ENCODE data around the gene MAN2B1.
A peak's percentile ranks its signal among the peaks of the same experiment; 100 is the strongest.

MAN2B1 gene

DNA sequence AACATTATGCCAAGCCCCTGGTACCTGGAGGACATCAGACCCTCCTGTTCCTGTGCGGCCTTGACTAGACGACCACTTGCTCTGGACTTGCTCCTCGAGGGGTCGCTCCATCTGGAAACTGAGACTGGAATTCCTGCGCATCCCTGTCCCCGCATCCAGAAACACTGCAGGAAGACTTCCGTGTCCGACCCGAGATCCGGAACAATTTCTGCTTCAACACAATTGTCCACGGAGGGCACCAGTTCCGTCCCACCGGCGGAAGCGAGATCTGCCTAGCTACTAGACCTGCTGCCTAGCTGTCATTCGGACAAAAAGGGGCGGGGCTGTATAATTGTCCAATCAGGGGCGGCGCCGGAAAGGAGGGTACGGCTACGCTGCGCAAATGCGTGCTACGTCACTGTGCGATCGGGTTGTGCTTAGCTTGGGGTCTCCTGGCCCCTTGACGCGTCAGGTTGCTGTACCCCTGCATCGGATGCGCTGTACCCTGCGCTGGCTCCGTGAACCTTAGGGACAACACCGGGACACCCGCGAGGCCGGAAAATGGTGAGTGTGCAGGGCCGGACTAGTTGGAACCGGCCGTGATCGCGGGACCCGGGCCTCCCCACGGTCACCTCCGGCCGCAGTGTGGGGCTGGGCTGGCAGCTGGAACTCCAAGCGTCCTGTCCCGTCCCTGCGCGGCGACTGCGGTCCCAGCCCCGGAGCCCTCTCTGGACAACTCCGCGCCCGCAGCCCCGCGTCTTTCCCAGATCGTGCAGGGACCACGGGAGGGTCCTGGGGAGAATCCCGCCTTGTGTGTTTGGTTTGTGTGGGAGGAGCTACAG is 55.8 kb downstream of the MAN2B1 start, which contains the start of the genes ZNF490 and ZNF791:
Gene ZNF490 (minus strand): TSS at position 274 of the 821 bp plus-strand sequence. CDS start 133 bp downstream, at position 141.
Gene ZNF791 (plus strand): TSS at position 381 of the 821 bp plus-strand sequence. CDS start 160 bp downstream, at position 541.
- peak within 1 kb of the TSS; percentile 76 to 100 for H3K4me3 ChIP-seq (ENCODE audit: low read depth in 1 of 2, low read length in 2 of 2)
- peaks cover 5 to 20% of the 10 kb centered on the region in 2 donors for H3K36me3 ChIP-seq (ENCODE audit: control insufficient read depth in 1 of 2, insufficient read depth in 2 of 2, low read length in 2 of 2)
- H3K4me1 ChIP-seq (ENCODE audit: control insufficient read depth in 1 of 2, insufficient read depth in 2 of 2, low read length in 2 of 2): peaks cover 0 to 38% of the 10 kb centered on the region in 2 donors

DNA sequence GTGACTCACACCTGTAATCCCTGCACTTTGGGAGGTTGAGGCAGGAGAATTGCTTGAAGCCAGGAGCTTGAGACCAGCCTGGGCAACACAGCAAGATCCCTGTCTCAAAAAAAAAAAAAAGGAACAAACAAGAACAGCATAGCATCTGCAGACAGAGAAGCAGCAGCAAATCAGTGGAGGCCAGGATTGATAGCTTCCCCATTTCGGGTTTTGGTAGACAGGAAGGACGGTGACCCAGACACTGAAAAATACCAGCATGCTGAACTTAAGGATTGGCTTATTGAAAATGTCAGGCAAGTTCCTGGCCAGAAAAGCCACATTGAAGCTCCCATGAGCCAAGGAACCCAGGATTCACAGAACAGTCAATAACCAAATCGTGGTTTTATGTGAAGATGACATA is 58.9 kb downstream of the MAN2B1 start:
- Histone ChIP-seq H3K27ac (ENCODE audit: low read length) (no peak overlapping the region), H3K36me3 (ENCODE audit: control insufficient read depth in 1 of 2, insufficient read depth in 2 of 2, low read length in 2 of 2) (peaks cover 3 to 16% of the 10 kb centered on the region in 2 donors), H3K4me1 (ENCODE audit: control insufficient read depth in 1 of 2, insufficient read depth in 2 of 2, low read length in 2 of 2) (peaks cover 0 to 18% of the 10 kb centered on the region in 2 donors), H3K4me3 (ENCODE audit: low read depth in 1 of 2, low read length in 2 of 2) (no peak overlapping the region), H3K9me3 (ENCODE audit: control insufficient read depth in 1 of 2, low read length in 2 of 2) (no peaks in the 10 kb centered on the region), H3K27me3 (ENCODE audit: low read depth, low read length) (no peaks in the 10 kb centered on the region)

More for the DNA sequence above, 55.8 kb downstream of the MAN2B1 start, which contains the start of the genes ZNF490 and ZNF791:
- no peaks in the 10 kb centered on the region for H3K27me3 ChIP-seq (ENCODE audit: low read depth, low read length)
- peak within 1 kb of the TSS; percentile 97 for H3K27ac ChIP-seq (ENCODE audit: low read length)
- H3K9me3 ChIP-seq (ENCODE audit: control insufficient read depth in 1 of 2, low read length in 2 of 2): no peaks in the 10 kb centered on the region

DNA sequence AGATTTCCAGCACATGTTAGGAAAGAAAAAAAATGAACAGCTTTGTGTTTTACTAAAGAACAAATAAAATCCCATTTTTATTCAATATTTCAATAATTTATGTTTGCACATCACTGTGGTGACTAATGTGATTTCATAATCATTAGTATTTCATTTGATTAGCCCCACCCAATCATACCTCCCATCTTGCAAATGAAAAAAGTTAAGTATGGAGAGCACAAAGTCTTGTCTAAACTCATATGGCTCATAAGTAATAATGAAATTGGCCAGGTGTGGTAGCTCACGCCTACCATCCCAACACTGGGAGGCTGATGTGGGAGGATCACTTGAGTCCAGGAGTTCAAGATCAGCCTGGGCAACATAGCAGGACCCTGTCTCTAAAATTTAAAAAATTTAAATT is 59.7 kb downstream of the MAN2B1 start:
- Histone ChIP-seq H3K36me3 (ENCODE audit: control insufficient read depth in 1 of 2, insufficient read depth in 2 of 2, low read length in 2 of 2) (peaks cover 3 to 22% of the 10 kb centered on the region in 2 donors), H3K4me3 (ENCODE audit: low read depth in 1 of 2, low read length in 2 of 2) (no peak overlapping the region), H3K4me1 (ENCODE audit: control insufficient read depth in 1 of 2, insufficient read depth in 2 of 2, low read length in 2 of 2) (peaks cover 0 to 14% of the 10 kb centered on the region in 2 donors), H3K9me3 (ENCODE audit: control insufficient read depth in 1 of 2, low read length in 2 of 2) (no peaks in the 10 kb centered on the region), H3K27ac (ENCODE audit: low read length) (no peak overlapping the region), H3K27me3 (ENCODE audit: low read depth, low read length) (no peaks in the 10 kb centered on the region)

DNA sequence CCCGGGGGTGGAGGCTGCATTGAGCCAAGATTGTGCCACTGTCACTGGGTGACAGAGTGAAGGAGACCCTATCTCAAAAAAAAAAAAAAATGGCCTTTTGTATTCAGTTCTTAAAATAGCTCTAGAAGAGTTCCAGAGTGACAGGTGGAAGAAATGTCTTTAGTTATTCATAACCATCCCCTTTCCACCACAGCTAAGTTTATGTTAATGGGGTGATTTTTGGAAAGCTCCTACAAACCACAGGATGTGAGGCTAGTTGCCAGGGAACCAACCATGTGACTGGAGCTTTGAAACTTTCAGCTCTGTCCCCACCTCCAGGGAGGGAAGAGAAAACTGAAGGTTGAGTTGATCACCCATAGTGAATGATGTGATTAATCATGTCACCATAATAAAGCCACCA is 62.8 kb downstream of the MAN2B1 start:
- Histone ChIP-seq H3K9me3 (ENCODE audit: control insufficient read depth in 1 of 2, low read length in 2 of 2) (no peaks in the 10 kb centered on the region), H3K4me3 (ENCODE audit: low read depth in 1 of 2, low read length in 2 of 2) (no peak overlapping the region), H3K27me3 (ENCODE audit: low read depth, low read length) (no peaks in the 10 kb centered on the region), H3K27ac (ENCODE audit: low read length) (no peak overlapping the region), H3K36me3 (ENCODE audit: control insufficient read depth in 1 of 2, insufficient read depth in 2 of 2, low read length in 2 of 2) (peaks cover 3 to 18% of the 10 kb centered on the region in 2 donors), H3K4me1 (ENCODE audit: control insufficient read depth in 1 of 2, insufficient read depth in 2 of 2, low read length in 2 of 2) (peaks cover 0 to 2% of the 10 kb centered on the region in 2 donors)

DNA sequence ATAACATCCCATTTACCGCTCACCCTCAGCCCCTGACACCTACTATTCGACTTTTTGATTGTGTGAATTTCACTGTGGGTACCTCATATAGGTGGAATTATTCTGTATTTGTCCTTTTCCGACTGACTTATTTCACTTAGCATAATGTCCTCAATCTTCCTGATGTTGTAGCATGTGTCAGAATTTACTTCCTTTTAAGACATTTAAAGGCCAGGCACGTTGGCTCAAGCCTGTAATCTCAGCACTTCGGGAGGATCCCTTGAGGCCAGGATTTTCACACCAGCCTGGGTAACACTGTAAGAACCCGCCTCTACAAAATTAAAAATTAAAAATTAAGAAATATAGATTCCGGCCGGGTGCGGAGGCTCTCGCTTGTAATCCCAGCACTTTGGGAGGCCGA is 68.9 kb downstream of the MAN2B1 start:
- peaks cover 2 to 18% of the 10 kb centered on the region in 2 donors for H3K36me3 ChIP-seq (ENCODE audit: control insufficient read depth in 1 of 2, insufficient read depth in 2 of 2, low read length in 2 of 2)
- no peaks in the 10 kb centered on the region for H3K27me3 ChIP-seq (ENCODE audit: low read depth, low read length)
- H3K4me1 ChIP-seq (ENCODE audit: control insufficient read depth in 1 of 2, insufficient read depth in 2 of 2, low read length in 2 of 2): no peaks in the 10 kb centered on the region
- H3K27ac ChIP-seq (ENCODE audit: low read length): no peak overlapping the region
- no peaks in the 10 kb centered on the region for H3K9me3 ChIP-seq (ENCODE audit: control insufficient read depth in 1 of 2, low read length in 2 of 2)
- H3K4me3 ChIP-seq (ENCODE audit: low read depth in 1 of 2, low read length in 2 of 2): no peak overlapping the region

DNA sequence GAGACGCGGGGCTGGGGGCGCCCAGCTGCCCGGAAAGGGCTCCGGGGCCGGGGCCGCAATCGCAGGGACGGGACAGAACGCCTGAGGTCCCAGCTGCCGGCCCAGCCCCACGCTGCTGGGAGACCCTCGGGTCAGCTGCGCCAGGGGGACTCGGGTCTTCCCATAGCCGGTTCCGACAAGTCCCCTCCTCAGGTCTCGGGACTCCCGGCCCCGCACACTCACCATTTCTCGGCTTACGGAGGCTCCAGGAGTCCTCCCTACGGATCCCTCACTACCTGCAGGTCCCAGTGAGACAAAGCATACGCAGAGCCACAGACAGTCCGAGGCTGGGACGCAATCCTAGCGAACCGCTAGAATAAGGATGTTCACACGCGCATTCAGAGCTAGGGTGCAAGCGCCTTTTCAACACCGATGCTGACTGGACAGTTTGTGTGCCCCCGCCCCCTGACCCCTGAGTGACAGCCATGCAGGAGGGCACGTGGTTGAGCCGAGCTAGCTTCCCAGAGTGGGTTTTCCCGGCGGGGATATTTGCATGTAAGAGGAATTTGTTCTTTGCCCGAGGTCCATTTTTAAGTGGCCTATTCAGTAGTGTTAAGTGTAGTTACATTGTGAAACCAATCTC is 69.5 kb downstream of the MAN2B1 start:
- Histone ChIP-seq H3K4me1 (ENCODE audit: control insufficient read depth in 1 of 2, insufficient read depth in 2 of 2, low read length in 2 of 2) (no peaks in the 10 kb centered on the region), H3K27ac (ENCODE audit: low read length) (no peak overlapping the region), H3K4me3 (ENCODE audit: low read depth in 1 of 2, low read length in 2 of 2) (no peak overlapping the region), H3K36me3 (ENCODE audit: control insufficient read depth in 1 of 2, insufficient read depth in 2 of 2, low read length in 2 of 2) (peaks cover 2 to 16% of the 10 kb centered on the region in 2 donors), H3K9me3 (ENCODE audit: control insufficient read depth in 1 of 2, low read length in 2 of 2) (no peaks in the 10 kb centered on the region), H3K27me3 (ENCODE audit: low read depth, low read length) (no peaks in the 10 kb centered on the region)

Data from muscle layer of duodenum (tissue), 2 donors.